HG02642 (cell line): ENCODE results near the gene C6orf58.
A peak's percentile ranks its signal among the peaks of the same experiment; 100 is the strongest.

Experiments
- ATAC-seq: cut with Tn5 transposase; IDR thresholded peaks from one replicate; pipeline ENCODE4 v1.9.1; 2021; ENCODE audit warnings: mild to moderate bottlenecking; ENCODE audit not compliant: unreplicated experiment, poor library complexity

C6orf58 gene

DNA sequence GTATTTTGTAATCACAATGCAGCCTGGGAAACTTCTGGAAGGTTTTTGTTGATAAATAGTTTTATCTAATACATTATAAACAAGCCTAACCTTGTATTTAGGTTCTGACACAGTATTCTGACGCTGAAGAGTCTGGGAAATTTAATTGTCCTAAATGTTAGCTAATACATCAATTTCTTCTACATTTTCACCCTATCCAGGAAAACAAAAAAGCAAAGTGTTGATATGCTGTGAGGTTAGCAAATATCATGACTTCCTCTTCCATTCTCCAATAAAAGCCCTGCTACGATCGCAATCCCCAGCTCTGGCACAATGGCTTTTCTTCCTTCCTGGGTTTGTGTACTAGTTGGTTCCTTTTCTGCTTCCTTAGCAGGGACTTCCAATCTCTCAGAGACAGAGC, at the start of gene C6orf58:
Gene C6orf58 (plus strand): TSS at position 301 of the 400 bp plus-strand sequence. CDS start 12 bp downstream, at position 313.
- no peak for ATAC-seq

DNA sequence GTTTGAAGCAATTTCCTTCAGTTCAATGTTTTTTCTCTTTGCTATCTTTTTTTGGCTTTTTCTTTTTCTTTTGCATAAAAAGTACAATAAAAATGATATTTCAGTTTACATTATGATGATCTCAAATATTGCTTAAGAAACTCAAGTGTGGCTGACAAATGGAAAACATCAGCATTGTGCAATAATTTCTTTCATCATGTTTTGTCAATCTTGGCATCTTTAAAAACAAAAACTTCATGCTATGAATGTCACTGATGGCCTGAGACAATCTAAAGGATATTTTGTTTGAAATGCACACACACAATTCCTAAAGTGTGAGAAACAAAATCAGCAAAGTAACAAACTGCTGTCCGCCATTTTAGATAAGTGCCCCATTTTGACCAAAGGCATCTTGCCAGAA, 44.0 kb upstream of the C6orf58 start:
- ATAC-seq: no peak

DNA sequence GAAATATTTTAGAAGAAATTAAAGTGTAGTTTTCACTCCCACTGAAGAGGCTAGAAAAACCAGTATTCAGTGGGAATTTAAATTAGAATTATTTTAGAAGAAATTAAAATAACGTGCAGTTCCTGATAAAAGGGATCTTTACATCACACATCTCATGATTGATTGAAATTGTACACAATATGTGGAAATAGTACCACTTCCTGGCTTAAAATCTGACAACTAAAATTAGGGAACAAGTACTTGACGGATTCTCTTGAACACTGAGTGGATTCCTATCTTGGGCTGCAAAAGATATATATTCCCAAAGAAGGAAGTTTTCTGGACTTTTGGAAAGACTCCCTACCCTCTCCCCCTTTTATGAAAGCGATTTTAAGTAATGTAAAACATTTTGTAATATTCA, 43.2 kb upstream of the C6orf58 start:
- ATAC-seq: no peak

DNA sequence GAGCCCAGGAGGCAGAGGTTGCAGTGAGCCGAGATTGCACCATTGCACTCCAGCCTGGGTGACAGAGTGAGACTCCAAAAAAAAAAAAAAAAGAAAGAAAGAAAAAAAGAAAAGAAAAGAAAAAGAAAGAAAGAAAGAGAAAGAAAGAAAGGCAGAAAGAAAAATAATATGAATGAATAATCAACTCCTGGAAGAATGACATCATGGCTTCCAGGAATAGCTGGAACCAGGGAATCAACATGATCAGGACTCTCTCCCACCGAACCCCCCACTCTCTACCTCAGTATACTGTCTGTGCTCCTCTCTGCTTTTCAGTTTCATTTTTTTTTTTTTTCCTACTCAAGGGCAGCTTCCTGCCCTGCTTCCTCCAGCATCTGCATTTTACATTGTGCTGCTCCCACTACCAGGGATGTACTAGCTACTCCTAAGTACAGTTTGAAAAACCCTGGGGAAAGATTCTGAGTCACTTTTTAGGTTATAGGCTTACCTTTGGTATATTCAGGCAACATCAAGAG, 38.2 kb upstream of the C6orf58 start:
- no peak for ATAC-seq

DNA sequence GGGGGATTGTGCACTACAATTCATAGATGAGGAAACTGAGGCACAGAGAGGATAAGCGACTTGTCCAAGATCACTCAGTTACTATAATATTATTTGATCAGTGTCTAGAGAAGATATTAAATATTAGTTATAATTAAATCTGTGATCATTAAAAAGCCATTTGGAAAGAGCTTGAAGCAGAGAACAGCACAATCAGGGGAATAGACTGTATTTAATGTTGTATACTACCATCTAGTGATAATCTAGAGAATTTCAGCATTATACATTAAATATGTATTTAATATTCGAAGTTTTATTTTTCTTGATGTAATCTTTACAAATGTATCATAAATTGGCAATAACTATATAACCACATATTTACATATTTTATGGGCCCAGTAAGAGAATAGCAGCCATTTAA, 37.7 kb upstream of the C6orf58 start:
- no peak for ATAC-seq

DNA sequence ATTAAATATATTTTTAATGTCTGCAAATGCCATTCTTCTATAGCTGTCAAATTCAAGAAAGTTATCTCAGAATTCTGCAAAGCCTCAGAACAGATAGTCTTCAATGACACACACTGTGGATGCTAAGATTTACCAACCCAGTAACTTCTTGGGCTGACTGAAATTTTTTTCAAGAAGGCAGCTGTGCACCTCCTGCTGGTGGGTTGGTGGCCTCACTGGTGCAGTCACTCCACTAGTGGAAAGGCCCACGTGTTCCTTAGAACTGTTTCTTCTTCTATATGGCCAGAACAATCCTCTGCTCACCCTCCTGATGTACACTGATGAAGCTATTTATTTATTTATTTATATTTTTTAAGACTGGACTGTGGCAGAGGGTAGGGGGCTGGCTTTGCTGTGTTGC, 29.8 kb upstream of the C6orf58 start:
- ATAC-seq: no peak

DNA sequence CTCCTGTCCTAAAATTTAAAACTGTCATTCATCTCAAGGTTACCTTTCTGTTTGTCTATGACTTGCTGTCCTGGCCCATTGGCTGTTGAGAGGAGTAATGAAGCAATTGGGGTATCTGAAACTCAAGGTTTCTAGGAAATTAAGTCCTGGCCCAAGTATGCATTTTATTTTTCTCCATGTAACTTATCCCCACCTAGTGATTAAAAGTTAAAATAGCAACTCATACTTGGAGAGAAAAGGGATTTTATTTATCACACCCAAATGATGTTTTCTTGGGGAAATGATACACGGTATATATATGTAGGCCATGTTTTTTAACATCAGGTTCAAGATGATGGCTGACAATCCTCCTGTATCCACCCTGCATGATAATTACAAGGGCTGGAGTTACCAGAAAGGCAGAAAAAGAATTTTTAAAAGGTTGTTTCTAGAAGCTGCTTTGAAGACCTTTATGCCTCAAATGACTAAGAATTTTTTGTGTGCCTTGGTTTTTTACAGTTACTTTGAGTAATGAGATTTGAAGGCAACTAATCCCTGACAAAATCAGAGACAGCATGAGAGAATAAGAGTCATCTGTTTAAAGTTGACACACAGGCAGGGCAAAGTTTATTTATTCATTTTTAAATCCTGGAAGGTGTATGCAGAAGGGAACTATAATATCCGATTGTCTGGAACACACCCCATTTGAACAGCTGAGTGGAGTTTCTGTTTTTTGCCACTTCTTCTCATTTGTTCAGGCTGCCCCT, 28.9 kb upstream of the C6orf58 start:
- ATAC-seq: no peak

DNA sequence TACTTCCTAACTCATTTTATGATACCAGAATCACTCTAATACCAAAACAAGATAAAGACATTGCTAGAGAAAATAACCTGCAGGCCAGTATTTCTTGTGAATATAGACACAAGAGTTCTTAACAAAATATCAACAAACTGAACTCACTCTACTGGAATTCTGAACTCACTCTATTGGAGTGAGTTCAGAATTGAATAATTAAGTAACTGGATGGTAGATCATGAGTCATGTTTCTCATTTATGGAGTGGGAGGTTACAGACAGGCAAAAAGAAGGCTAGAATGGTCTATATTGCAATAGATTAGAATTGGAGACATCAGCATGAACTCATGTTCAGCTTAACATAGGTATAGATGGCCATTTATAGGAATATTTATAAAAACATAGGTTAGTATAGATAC, 26.6 kb upstream of the C6orf58 start:
- no peak for ATAC-seq

DNA sequence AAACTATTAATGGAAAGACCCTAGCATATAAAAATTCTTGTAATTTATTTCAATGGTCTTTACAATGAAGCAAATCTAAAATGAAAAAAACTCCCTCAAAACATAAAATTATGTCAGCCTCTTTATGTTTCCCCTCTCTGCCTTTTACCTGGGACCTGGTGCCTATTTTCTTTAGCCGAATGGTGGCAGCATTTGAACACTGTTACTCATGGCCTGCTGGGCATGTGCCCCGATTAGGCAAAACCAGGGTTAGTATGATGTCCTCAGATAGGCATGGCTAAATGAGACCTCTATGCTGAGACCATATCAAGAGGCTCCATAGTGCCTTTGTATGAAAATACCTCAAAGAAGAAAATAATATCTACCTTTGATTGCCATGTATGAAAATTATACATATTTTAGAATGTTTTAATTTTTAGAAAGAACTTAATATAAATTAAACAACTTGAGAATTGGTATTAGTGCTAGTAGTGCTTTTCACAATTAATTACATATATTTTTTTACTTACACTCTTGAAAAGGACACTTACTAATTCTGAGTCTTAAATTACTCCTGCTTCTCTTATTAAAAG, 22.5 kb upstream of the C6orf58 start:
- ATAC-seq: peak; percentile 68

DNA sequence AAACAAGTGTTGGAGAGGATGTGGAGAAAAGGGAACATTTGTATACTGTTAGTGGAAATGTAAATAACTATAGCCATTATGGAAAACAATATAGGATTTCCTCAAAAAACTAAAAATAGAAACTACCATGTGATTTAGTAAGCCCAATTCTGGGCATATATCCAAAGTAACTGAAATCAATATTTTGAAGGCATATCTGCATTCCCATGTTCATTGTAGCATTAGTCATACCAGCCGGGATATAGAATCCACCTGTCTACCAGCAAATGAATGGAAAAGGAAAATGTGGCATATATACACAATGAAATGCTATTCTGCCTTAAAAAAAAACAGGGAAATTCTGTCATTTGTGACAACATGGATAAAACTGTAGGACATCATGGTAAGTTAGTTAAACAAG, 15.3 kb upstream of the C6orf58 start:
- ATAC-seq: no peak

DNA sequence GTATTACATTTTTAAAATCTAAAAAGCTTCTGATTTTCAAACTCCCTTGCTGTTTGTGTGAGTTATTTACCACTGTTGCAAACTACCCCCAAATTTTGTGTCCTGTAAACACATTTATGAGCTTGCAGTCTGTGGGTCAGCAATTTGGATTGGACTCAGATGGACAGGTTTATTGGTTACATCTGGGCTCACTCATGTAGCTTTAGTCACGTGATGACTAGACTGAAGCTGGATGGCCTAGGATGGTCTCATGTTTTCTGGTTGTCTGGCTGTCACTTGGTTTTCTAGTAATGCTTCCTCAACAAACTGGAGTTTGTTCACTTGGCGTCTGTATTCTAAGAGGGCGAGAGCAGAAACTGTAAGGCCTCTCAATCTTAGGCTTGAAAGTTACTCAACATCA, 12.2 kb upstream of the C6orf58 start:
- no peak for ATAC-seq

DNA sequence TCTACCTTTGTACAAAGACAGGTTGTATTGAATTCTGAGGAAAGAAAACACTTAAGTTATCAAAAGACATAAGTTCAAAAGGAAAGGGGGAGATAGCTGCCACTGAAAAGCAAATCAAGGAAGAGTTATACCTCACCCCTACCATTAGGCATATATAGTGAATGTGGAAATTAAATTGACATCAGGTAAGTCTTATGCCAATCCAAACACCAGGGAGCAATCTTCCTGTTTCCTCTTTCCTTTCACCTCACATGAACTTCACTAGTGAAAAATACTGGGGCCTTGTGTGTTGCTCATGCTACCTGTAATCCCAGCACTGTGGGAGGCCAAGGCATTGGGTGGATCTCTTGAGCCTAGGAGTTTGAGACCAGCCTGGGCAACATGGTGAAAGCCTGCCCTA, 10.9 kb upstream of the C6orf58 start:
- ATAC-seq: no peak

DNA sequence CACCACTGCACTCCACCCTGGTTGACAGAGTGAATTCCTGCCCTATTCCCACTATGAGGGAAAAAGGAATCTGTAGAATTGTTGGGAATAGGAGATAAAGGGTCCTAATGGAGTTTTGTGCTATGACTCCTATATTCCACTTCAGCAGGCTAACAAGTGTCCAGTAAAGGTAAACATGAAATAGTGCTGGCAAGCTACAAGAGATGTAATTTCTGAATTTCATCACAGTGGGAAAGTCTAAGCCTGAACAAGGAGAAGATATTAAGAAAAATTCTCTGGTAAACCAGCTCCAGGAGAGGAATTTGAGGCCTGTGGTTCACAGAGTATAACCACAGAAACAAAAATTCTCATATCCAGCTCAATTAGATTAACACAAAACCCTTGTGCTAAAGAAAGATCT, 10.3 kb upstream of the C6orf58 start:
- no peak for ATAC-seq

DNA sequence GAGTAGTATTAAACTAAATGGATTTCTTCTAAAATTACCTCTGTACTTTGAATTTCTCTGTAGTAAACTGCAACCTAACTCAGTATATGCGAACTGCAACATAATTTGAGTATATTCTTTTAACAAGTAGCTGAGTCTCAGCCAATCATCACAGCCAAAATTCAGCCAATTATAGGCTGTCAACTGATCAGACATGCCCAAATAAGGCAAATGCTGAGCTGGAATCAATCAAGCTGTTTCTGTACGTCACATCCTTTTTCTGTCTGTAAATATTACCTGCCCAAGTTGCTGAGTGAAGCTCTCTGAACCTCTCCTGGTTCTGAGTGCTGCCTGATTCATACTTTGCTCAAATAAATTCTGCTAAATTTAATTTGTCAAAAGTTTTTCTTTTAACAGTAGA, 9.5 kb upstream of the C6orf58 start:
- no peak for ATAC-seq

DNA sequence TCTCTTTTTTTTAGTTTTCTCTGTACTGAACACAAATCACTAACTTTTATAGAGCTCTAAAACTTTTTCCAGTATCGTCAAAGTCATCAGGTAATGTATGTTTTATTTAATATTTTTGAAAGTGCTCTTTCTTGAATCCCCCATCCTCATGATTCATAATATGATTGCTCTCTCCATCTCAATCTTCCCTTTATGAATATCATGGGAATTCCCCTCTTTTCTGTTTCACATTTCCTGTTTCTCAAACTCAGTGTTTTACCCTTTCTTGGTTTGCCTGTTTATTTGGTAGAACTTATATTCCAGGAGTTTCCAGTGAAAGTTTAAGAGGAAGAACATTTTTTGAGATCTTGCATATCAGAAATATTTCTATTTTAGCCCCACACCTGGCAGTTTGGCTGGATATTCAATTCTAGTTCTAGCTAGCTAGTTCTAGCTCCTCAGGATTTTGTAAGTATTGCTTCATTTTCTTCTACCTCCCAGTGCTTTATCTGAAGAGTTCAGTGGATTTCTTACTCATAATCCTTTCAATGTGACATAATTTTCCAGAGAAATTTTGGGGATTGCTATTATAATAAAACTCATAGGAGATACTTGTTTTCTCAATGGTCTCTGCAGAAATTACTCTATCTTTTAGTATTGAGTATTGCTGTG, 6.1 kb upstream of the C6orf58 start:
- peak; percentile 90 for ATAC-seq

DNA sequence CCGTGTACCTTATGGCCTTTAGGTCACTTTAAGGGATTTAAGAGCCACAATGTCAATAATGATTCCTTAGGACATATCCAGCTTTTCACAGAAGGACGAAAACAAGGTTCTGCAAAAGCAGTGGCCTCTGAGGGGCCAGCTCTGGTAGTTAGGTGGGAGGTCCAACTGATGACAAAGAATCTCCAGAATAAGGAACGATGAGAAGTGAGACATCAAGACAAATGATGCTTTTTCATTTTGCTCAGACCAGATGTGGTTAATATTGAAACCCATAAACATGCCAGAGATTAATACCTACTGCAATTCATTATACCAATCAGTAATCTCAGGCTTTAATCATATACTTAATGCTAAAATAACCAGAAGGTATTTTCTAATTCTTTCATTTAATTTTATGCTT, 1.9 kb downstream of the C6orf58 start:
- no peak for ATAC-seq

DNA sequence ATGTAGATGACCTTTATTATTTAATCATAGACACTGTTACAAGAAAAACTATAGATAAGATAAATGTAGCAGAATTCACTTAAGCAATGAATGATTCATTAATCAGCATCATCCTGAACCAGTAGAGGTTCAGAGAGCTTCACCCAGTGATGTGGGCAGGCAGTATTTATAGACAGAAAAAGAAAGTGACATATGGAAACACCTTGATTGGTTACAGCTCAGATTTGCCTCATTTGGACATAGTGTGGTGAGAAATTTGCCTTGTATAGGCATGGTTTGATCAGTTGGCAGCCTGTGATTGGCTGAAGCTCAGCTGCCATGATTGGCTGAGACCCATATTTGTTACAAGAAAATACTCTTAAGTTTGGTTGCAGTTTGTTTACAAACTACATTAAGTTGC, 4.6 kb downstream of the C6orf58 start:
- ATAC-seq: no peak

DNA sequence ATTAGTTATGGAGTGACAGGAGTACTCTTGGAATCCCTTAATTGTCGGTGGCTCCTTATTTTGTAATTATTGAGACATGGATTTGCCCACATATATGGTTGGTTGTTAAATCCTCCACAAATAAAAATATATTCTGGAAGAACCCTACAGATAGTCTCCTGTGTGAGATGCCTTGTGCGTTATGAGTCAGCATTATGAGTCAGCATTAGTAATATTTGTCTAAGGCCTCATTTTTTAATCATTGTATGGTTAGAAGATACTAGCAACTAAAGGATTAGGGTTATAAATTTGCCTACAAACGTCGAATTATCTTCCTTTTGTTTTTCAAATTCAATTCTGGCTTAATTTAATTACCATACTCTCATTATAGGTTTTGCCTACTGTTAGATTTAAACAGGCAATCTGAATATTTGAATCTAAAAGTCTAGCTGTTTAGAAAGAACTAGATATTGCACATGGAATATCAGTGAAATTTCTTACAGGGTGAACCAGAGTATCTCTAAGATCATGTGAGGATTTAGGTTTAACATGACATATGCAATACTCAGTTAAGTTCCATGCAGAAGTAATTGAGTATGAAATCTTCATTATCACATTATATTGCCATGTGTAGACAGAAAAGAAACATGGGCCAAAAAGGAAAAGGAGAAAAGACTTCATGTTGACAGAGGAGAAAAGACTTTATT, 5.9 kb downstream of the C6orf58 start:
- no peak for ATAC-seq

DNA sequence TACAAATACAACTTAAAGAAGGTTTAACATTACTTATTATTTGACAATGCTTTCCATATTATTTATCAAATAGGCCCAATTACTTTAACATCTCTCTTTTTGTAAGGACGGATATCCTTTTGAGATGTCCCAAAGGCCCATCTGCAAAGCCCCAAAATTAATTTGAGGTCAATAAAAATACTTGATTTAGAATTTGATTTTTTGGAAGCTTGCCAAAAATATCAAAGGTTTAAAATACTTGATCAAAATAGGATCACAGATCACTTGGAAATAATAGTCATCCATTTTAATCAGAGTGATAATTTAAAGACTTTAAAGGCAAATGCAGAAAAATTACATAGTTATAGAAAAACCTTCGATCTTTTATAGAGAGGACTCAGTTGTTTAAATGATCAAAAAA, 8.1 kb downstream of the C6orf58 start:
- no peak for ATAC-seq

DNA sequence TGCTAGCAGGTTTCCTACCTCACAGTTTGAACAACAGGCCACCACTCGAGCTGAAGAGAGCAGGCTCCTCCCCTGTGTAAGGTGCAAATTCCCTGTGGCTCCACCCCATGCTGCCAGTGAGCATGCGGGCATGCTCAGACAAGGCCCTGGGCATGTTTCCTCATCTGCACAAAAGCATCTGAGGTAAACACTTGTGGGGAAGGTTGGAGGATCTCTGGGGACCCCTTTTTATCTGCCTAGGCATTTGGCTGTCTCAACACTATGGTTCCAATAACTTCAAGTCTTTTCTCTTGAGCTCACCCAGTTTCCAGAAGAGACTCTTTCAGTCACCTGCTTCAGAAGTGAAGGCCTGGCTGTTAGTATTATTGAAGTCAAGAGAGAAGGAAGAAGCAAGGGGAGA, 9.4 kb downstream of the C6orf58 start:
- ATAC-seq: no peak

DNA sequence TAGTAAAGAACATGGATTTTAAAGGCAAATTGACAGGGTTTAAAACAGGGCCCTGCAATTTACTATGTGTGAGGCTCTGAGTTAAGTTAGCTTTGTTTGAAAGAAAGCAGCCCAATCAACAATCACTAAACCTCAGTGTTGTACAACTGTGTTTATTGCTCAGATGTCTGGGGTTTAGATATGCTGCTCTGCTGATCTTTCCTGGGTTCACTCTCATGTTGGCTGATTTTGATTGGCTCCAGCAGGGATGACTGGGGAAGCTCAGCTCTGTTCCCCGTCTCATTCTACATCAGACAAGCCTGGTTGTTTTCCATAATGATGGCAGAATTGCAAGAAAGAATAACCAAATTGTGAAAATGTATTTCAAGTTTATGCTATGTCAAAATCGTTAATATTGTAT, 10.9 kb downstream of the C6orf58 start:
- no peak for ATAC-seq
